Stimulated activated CD4-positive, alpha-beta T cell treated with anti-CD3 and anti-CD28 coated beads, TNF-alpha, amount 100 ng/mL, for 48 hours (primary cell): ENCODE measurements around the gene PLA2G2F.
A peak's percentile ranks its signal among the peaks of the same experiment; 100 is the strongest.

ENCODE experiments used
- DNase-seq, 3 donors: peaks; one replicate each; pipeline ENCODE4 v3.0.0-alpha.2; 2020; ENCODE audit warnings: low read depth in 3 of 3

The PLA2G2F gene, protein sequence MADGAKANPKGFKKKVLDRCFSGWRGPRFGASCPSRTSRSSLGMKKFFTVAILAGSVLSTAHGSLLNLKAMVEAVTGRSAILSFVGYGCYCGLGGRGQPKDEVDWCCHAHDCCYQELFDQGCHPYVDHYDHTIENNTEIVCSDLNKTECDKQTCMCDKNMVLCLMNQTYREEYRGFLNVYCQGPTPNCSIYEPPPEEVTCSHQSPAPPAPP

DNA sequence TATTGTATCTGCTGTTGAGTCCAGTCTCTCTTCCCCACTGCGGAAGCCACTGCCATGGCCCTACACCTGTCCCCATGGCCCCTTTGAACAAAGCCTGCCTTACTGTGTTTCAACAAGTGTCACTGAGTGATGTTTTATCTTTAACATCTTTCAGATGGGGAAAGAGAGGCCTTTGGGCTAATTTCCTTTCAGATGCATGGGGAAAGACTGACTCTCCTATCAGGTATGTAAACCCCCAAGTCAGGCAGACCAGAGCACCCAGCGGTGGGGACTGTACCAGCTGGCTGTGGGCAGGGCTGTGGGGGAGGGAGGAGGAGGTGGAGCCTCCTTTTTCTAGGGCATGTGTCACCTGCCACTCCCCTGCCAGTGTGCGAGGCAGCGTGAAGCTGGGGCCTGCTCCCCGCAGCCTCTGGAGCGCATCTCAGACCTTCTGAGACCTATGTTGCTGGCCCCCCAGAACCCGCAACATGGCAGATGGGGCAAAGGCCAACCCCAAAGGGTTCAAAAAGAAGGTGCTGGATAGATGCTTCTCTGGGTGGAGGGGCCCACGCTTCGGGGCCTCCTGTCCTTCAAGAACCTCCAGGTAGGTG is at the start of gene PLA2G2F:
Gene PLA2G2F, plus strand, starts transcription at position 363 of the 590 bp plus-strand sequence. Its CDS starts 105 bp downstream, at position 468.
- no peak for DNase-seq

DNA sequence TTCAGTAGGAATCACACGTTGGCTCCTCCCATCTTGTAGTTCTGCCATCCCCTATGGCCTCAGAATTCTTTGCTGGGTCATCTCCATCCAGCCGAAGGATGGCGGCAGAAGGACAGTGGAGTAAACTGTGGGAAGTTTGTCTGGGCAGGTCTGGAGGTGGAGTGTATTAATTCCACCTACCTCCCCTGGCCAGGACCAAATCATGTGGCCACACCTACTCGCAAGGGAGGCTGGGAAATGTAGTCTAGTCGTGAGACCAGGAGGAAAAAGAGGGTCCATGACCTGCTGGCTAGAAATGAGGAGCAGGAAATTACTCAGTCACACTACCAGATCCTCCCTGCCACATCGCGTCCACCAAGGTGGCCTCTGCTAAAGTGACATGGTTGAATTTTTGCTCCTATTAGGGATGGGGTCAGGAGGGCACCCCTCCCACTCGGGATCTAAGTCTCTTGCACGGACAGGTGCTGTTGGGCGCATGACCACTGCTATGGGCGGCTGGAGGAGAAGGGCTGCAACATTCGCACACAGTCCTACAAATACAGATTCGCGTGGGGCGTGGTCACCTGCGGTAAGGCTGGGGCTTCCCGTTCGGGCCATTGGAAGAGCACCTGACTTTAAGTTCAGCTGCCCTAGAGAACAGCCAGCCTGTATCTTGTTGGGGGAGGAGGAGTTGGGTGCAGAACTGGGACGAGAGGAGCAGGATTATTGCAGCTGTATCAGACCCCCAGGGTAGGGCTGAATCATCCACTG is 49.6 kb upstream of the PLA2G2F start:
- DNase-seq: no peak

DNA sequence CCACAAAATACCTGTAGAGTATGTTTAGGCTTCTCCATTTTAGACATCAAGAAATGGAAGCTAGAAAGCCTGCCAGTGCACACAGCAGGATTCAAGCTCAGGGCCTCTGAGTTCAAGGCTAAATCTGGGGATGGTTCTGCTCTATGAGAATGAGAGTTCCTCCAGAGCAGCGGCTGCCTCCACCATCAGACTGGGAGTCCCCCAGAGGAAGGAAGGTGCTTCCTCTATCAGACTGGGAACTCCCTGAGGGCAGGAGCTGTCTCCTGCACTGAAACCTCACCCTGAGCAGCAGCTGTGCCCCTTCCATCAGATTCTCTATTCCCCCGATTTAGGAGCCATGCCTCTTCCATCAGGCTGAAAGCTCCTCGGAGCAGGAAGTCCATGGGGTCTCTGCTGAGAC is 49.0 kb upstream of the PLA2G2F start:
- DNase-seq: no peak

DNA sequence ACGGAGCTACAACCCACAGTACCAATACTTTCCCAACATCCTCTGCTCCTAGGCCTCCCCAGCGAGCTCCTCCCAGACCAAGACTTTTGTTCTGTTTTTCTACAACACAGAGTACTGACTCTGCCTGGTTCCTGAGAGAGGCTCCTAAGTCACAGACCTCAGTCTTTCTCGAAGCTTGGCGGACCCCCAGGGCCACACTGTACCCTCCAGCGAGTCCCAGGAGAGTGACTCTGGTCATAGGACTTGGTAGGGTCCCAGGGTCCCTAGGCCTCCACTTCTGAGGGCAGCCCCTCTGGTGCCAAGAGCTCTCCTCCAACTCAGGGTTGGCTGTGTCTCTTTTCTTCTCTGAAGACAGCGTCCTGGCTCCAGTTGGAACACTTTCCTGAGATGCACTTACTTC is 48.5 kb upstream of the PLA2G2F start:
- no peak for DNase-seq

DNA sequence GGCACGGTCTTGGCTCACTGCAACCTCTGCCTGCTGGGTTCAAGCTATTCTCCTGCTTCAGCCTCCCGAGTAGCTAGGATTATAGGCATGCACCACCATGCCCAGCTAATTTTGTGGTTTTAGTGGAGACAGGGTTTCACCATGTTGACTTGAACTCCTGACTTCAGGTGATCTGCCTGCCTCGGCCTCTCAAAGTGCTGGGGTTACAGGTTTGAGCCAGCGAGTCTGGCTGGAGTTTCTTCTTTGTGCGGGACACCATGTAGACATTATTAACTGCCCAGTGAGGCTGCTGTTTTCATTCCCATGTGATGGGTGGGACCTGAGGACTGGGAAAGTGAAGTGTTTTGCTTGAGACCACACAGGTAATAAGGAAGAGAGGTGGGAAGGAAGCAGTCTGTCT is 45.8 kb upstream of the PLA2G2F start:
- no peak for DNase-seq

DNA sequence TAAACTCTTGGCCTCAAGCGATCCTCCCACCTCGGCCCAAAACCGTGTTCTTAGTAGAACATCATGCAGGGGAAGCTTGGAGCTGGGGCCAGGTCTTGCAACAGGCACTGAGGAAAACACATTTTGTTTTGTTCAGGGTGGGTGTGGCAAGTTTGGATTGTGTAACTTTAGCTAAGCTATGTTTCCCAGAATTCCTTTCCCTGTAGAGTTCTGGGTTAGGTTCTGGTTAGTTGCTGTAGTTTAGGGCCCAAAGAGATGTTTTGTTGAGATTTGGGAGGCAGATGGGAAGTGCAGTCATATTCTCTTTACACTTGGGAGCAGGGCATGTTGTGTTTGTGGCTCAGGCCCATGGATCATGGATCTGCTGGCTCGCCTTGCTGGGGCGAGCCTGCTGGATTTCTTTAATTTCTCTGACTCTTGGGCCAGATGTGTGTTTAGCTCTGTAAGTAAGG is 45.2 kb upstream of the PLA2G2F start:
- DNase-seq: no peak

DNA sequence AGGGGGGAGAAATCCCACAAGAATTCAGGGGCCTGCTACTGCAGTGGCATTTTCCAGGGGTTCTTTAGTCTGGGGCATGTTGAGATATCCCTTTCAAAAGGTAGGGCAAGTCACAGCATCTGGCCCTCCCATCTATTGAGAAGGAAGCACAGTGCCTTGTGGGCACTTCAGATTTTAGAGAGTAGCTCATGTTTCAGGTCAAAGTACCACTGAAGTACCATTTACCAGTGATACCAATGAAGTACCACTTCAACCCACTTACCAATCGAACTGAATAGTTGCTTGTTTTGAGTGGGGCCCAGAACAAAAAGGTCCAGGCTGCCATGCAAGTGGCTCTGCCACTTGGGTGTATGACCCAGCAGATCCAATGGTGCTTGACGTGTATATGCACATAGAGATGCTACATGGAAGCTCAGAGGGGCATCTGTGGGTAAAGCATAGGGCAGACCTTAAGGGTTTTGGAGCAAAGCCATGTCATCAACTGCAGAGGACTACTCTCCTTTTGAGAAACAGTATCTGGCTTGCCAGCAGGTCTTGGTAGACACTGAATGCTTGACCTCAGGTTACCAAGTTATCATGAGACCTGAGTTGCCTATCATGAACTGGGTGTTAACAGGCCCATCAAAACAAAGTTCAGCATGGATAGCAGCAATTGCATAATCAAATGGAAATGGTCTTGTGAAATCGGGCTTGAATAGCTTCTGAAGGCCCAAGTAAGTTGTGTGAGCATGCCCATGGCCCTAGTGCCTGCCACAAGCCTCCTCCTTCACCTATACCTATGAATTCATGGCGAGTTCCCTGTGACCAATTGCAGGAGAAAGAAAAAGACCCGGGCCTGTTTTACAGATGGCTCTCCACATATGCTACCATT is 43.3 kb upstream of the PLA2G2F start:
- no peak for DNase-seq

DNA sequence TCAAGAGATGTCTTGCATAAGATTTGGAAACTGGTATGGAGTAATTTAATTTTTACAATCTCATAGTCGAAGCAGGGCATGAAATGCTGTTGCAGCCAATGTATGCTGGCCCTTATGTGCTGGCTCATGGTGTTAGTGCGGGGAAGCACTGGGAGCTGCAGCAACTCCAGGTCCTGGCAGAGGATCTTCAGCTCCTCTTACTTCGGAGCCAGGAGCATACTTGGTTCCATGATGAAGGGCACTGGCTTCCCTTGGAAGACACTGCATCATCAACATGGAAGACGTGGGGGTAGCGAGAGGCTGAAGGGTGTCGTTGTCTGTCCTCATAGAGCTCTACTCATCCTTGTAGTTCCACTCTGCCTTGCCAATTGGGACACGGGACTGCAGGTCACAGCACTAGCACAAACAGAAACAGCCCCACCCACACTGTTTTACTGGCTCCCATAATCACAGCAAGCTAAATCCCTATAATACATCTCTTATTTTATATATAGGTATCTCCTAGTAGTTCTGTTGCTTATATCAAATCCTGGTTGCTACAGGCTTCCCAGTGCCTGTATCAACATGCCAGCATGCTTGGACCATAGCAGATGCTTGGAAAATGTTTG is 42.2 kb upstream of the PLA2G2F start:
- no peak for DNase-seq

DNA sequence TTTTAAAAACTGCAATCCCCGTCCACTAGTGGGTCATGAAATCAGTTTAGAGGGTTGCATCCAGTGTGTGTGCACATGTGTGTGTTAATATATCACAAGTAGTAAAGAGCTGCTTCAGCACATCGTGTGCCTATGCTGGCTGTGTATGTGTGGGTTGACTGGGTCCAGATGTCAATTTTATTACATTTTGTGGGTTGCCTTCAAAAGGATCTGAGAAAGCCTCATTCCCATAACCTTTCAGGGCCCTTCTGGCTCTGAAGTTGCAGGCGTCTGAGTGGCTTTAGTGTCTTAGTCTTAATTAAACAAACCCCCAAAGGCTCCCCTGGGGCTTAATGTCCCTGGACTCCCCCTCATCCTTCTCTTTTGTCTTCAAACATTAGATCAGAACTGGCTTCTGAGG is 39.6 kb upstream of the PLA2G2F start:
- no peak for DNase-seq

DNA sequence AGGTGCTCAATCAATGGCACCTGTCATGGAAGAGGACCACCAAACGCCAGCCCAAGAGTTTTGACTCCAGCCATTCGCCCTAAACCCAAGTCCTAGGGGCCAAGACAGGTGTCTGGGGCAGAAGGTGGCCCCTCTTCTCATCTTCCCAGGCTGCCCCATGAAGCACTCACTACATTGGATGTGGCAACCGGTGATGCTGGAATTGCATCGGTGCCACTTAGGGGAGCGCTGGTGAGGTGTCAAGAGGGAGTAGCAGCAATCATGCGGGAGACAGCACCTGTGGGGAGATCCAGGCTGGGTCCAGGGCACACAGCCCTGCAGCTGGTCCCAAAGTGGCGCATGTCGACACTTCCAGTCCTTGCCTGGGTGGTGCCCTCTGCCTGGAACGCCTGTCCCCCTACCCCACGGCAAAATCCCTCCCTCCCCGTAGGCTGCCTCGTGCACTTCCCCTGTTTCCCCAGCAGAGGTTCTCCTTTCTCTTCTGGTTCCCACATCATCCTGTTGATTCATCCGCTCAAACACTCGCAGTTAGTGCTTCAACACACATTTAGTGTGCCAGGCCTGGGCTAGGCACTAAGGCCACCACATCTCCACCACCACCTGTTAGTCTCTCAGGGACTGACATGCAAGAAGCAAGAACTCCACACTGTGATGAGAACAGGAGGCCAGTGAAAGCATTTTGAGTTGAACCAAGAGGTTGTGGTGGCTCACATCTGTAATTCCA is 38.3 kb upstream of the PLA2G2F start:
- peak in 1 of 3 donors; percentile 24 for DNase-seq

DNA sequence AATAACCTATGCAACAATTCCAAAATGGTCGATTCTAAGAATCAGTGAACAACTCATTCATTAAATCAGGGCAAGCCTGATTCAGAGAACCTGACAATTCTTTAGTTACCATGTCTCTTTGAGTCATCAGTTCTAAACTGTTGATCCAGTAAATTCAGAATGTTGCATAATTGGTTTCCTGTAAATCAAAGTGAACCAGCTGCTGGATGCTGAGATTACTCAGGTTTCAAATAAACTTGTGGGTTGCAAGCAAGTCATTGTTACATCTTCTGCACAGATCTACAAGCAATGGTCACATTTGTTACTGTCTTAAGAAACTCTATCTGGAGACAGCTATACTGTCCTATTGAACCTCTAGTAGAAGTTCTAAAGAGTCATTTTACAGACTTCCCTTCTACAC is 36.2 kb upstream of the PLA2G2F start:
- DNase-seq: no peak

DNA sequence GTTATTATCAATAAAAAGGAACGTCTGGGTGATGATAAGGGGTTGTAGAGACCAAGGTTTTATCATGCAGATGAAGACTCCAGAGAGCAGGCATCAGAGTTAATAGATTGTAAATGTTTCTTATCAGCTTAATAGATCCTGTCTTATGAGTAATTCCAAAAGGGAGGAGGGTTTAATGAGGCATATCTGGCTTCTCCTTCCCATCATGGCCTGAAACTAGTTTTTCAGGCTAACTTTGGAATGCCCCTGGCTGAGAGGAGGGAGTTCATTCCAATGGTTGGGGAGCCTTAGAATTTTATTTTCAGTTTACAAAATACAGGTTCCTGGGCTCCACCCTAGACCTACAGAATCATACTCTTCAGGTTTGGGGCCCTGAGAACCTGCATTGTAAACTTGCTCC is 33.3 kb upstream of the PLA2G2F start:
- no peak for DNase-seq

DNA sequence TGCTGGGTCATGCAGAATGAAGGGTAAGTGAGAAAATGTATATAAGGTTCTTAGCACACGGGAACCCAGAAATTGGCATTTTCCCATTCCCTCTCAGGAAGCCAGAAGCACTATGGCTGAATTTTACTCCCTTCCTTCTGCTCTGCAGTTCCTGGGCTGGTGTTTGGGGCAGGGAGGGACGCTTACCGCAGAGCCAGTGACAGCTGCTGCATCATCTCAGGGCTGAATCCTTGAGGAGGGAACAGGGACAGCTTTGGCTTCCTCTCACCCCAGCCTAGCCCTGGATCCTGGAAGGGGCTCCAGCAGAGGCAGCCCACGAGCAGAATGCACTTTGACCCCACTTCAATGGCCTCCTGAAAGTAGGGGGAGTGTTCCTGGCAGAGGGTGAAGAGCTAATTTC is 31.8 kb upstream of the PLA2G2F start:
- no peak for DNase-seq

DNA sequence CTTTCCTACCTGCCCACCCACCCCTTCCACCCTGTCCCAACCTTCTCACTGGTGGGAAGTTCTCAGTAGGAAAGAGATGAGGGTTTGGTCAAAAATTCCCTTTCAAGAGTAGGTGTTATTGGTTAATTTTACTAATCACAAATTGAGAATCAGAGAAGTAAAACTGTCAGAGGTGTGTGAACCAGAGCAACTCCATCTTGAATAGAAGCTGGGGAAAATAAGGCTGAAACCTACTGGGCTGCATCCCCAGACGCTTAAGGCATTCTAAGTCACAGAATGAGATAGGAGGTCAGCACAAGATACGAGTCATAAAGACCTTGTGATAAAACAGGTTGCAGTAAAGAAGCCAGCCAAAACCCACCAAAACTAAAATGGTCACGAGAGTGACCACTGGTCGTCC is 31.3 kb upstream of the PLA2G2F start:
- no peak for DNase-seq

DNA sequence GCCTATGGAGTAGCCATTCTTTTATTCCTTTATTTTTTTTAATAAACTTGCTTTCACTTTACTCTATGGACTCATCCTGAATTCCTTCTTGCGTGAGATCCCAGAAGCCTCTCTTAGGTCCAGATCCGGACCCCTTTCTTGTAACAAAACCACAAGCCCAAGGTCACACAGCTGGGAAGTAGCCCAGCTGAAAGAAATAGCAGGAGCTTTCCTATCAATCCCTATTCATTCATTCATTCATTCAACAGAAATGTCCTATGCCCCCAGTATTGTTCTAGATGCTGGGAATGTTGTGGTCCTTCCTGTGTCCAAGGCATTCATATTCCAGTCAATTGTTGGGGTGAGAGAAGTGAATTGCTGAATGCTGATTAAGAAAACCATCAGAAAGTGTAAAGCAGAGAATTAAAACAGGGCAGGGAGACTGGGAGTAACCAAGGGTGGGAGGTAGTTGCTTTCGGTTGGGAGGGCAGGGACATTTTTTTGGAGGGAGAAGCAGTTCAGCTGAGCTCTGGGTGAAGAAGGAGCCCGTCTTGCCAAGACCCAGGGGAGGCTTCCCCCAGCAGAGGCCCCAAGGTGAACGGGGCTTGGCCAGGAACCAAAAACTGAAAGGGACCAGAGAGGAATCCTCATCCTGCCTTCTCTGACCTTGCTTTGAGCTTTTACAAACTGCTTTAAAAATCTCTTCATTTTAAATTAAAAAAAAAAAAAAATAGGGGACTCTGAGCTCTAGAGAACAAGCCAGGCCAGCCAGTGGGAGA is 30.6 kb upstream of the PLA2G2F start:
- DNase-seq: no peak

DNA sequence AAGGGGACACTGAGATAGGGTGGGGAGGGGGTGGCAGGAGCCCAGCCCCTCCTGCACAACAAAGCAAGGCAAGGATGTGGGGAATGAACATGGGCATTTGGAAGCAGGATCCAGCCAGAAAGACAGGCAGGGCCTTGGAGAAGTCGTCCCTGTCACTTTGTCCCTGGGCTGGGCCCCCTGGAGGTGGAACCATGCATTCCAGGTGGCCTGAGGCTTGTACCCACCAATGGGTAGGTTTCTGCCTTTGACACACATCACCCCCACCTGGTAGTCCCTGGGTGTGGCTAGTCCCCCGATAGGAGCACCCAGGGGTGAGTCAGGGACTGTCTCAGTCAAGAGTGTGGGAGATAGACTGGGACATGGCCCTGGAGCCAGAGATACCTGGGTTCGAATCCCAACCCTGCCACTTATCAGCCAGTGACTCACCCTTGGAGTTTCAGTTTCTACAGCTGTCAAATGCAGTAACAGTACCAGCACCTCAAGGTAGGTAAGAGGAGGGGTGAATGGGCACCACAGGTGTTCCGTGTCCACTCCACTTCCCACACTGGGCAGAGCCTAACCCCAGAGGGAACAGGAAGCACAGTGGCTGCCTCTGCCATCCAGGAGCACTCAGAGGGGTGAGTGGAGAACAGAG is 29.8 kb upstream of the PLA2G2F start:
- DNase-seq: no peak

DNA sequence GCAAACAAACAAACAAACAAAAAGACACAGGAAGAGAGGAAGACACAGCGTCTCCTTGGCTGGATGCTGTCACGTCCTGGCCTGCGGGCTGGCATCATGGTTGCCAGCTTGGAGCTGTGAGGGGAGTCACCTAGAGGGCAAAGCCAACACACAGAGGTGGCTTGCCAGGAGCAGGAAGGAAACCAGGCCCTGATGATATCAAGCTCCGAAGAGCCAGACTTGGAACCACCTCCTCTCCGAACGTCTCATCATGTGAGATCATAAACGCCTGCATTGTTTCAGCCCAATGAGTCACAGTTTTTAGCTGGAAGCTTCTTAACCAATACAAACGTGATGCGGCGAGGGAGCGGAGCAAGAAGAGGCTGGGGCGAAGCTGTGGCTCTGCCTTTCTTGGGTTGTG is 28.4 kb upstream of the PLA2G2F start:
- DNase-seq: no peak

DNA sequence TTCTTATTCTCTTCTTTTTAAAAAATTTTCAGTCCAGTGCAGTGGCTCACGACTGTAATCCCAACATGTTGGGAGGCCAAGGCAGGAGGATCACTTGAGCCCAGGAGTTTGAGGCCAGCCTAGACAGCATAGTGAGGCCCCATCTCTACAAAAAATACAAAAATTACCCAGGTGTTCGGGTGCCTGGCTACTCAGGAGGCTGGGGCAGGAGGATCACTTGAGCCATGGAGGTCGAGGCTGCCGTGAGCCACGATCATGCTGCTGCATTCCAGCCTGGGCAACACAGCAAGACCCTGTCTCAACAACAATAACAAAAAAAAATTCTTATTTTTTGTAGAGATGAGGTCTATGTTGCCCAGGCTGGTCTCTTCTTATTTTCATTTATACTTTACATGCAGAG is 27.7 kb upstream of the PLA2G2F start:
- DNase-seq: no peak

DNA sequence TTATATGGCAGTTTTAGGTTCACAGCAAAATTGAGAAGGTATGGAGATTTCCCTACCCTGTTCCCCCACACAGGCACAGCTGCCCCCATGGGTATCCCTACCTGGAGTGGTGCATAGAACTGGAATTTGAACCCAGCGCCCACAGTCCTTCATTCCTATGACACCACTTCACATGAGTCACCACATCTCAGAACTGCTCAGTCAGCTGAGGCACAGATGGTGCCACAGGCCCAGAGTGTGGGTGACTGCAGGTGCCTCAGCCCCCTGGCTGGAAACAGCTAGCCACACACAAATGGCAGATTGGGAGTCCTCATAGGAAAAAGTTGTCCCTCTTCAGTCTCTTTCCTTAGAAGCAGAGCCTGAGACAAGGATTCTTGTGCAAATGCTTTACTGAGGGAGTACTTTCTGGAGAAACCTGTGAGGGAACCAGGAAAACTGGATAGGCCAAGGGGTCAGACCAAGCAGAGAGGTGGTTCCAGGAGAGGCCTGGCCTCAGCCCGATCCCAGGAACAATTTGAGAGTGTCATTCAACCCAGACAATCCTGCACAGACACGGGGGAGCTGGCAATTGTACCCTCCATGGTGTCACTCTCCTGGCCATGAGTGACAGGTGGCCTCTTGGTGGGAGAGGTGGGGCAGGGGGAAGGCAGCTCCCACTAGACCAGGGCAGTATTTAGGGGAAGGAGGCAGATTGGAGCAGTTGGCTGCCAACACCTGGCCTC is 26.7 kb upstream of the PLA2G2F start:
- no peak for DNase-seq
